ENCODE data around the gene PRKRA. TPM values are rescaled to one million over a fixed set of nuclear protein-coding genes. Genes with fewer than 3 reads are reported as not detected.

Gene PRKRA
- total and polyA plus RNA-seq, 9 of the 15 experiments (the other 6 are each of a cell fraction or from before 2014, with no cell fraction given), result 14.1 to 78.1 (median 52.3) TPM

- H3K79me2 ChIP-seq (ENCODE audit: control insufficient read depth, insufficient read depth, low read length), result no peaks in the 10 kb centered on the region
- H3K9me1 ChIP-seq (ENCODE audit: control insufficient read depth, insufficient read depth, low read length), result no peaks in the 10 kb centered on the region
- CTCF ChIA-PET (ENCODE audit: low intra/inter-chr PET ratio), result no interaction called here
- no peak for FAIRE-seq
- DNase-seq (ENCODE audit: extremely low read depth in 1 of 4, low spot score in 3 of 4), result no peak
- H3K27ac ChIP-seq (ENCODE audit: extremely low read depth, low read depth, low read length), result no peak overlapping the region
- TF ChIP-seq HDAC2 (IDR thresholded peaks at IDR 0.05) (no peak), ZBED1 (IDR thresholded peaks at IDR 0.05) (no peak), HNRNPL (IDR thresholded peaks at IDR 0.05; ENCODE audit: low read depth, low read length) (no peak), ZKSCAN1 (IDR thresholded peaks at IDR 0.05; ENCODE audit: low read depth, low read length) (no peak), NR1H2 (CRISPR knock-in tag; IDR thresholded peaks at IDR 0.05) (no peak), ZNF184 (CRISPR knock-in tag; IDR thresholded peaks at IDR 0.05) (no peak), FOXJ2 (tag; IDR thresholded peaks at IDR 0.05) (no peak), TSHZ1 (CRISPR knock-in tag; IDR thresholded peaks at IDR 0.05) (no peak), ZNF224 (CRISPR knock-in tag; IDR thresholded peaks at IDR 0.05) (no peak), THAP12 (CRISPR knock-in tag; IDR thresholded peaks at IDR 0.05) (no peak), ZBTB43 (CRISPR knock-in tag; IDR thresholded peaks at IDR 0.05) (no peak), MCM5 (IDR thresholded peaks at IDR 0.05; ENCODE audit: low read depth) (no peak), DDX20 (tag; IDR thresholded peaks at IDR 0.05; ENCODE audit: low read depth) (no peak)
- peaks cover 80% of the 10 kb centered on the region for H3K36me3 ChIP-seq (ENCODE audit: control insufficient read depth, insufficient read depth, low read length)
- POLR2A ChIA-PET, result no interaction called here
- H4K20me1 ChIP-seq (replicated peaks; ENCODE audit: control insufficient read depth, insufficient read depth, low read length), result no peaks in the 10 kb centered on the region
- no peak overlapping the region for H3K9ac ChIP-seq (ENCODE audit: insufficient read depth in 1 of 2, low read depth in 2 of 2, low read length in 2 of 2)
- no TSS peak for BruUV-seq (replicated peaks)
- intact Hi-C loops (cut with micrococcal nuclease) (no loop called here), in situ Hi-C loops (cut with MboI) (no loop called here)
- 97% methylated on average over 3 of the region's 3 CpGs for WGBS (ENCODE audit: insufficient coverage, low coverage, missing lambda C conversion rate)
- H3K9me3 ChIP-seq (replicated peaks; ENCODE audit: control insufficient read depth, insufficient read depth, low read depth, low read length), result no peaks in the 10 kb centered on the region
- no peak for ATAC-seq
- H3K4me2 ChIP-seq (ENCODE audit: insufficient read depth, low read length), result no peak overlapping the region
- H3K27me3 ChIP-seq (ENCODE audit: control insufficient read depth in 2 of 2, insufficient read depth in 2 of 2, low read length in 2 of 2), result no peaks in the 10 kb centered on the region
- H3K4me1 ChIP-seq (replicated peaks in 1 of 2; ENCODE audit: control insufficient read depth in 2 of 2, insufficient read depth in 2 of 2, low read length in 2 of 2), result peaks cover 0 to 8% of the 10 kb centered on the region in 2 experiments; a peak in 2 of 5 replicates
- H3K4me3 ChIP-seq, result no peak overlapping the region
- no peak overlapping the region for H2AFZ ChIP-seq (ENCODE audit: low read depth, low read length)
Measured at GRCh38 chr2:178499640-178500039, 48.7 kb upstream of the PRKRA start.

Measured in K562 (cell line).